AG10803 (cell line): ENCODE data around the gene ODAD4.

Experiments
- DNase-seq: peaks from one replicate; pipeline ENCODE4 v3.0.0; 2010; ENCODE audit warnings: low read depth
- H3K4me3 ChIP-seq: 2 replicates; pipeline ENCODE4 v1.5.1; 2011; ENCODE audit warnings: mild to moderate bottlenecking, low read length, control low read depth
- TF ChIP-seq, protein P1 (sequence below): conservative IDR thresholded peaks from 2 replicates; pipeline ENCODE4 v1.5.1; 2011; ENCODE audit warnings: mild to moderate bottlenecking, low read length, control low read depth, inconsistent platforms

ODAD4 gene

DNA sequence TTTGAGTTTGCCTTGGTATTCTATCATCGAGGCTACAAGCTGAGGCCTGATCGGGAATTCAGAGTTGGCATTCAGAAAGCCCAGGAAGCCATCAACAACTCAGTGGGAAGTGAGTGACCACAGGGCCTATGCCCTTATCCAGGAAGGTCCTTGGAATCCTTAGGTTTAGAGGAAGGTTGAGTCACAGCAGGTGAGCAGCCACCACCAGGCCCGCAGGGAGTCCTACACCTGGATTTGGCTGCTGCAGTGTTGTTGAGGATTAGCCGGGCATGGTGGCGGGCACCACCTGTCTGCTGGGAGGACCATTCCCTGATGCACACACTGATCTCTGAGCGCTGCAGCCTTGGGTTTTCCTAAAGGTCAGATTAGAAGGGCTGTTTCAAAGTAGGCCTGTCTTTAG, 5.2 kb downstream of the ODAD4 start:
- H3K4me3 ChIP-seq: no peak overlapping the region
- no peak for DNase-seq
- TF ChIP-seq, protein P1, sequence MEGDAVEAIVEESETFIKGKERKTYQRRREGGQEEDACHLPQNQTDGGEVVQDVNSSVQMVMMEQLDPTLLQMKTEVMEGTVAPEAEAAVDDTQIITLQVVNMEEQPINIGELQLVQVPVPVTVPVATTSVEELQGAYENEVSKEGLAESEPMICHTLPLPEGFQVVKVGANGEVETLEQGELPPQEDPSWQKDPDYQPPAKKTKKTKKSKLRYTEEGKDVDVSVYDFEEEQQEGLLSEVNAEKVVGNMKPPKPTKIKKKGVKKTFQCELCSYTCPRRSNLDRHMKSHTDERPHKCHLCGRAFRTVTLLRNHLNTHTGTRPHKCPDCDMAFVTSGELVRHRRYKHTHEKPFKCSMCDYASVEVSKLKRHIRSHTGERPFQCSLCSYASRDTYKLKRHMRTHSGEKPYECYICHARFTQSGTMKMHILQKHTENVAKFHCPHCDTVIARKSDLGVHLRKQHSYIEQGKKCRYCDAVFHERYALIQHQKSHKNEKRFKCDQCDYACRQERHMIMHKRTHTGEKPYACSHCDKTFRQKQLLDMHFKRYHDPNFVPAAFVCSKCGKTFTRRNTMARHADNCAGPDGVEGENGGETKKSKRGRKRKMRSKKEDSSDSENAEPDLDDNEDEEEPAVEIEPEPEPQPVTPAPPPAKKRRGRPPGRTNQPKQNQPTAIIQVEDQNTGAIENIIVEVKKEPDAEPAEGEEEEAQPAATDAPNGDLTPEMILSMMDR: no peak

- TF ChIP-seq, protein P1: no peak
- no peak overlapping the region for H3K4me3 ChIP-seq
- DNase-seq: no peak
Observed at GRCh38 chr17:41937970-41938954, 7.8 kb downstream of the ODAD4 start.

DNA sequence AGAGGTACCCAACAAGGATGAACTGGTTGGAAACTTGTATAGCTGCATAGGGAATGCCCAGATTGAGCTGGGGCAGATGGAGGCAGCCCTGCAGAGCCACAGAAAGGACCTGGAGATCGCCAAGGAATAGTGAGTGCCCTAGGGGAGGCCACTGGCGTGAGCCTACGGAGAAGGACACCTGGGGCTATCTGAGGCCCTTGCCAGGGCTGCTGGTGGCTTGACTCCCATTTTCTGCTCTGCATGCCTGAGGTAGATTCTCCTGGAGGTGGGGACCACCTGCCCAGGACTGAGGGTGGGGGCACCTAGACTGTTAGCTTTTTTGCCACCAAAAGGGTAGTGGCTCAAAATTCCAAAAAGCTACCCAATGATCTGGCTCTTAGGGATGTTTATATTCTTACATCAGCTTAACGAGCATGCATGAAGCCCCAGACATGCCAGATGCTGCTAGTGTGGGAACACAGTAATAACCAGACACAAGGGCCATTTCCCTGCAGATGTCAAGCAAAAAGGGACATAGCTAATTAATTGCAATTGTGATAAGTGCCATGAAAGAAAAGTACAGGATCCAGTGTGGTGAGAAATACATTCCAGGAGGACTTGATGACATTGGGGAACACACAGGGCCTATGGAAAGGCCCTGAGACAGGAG, 8.8 kb downstream of the ODAD4 start:
- no peak for DNase-seq
- TF ChIP-seq, protein P1: no peak
- H3K4me3 ChIP-seq: no peak overlapping the region

DNA sequence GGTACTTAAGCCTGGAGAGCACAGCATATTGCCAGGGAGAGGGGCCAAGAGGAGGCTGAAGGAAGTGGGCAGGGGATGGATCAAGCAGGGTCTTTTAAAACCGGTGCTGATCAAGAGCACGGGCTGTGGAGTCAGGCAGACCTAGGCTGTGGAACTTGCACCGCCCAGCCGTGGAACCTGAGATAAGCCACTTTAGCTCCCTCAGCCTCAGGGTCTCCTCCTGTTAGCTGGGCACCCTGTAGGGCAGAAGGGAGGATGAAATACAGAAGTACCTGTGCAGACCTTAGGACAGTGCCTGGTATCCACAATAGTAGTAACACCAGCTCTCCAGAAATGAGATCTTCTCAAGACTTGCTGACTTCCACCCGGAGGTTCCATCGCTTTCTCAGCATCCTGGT, 9.3 kb downstream of the ODAD4 start:
- TF ChIP-seq, protein P1: no peak
- H3K4me3 ChIP-seq: no peak overlapping the region
- DNase-seq: no peak

DNA sequence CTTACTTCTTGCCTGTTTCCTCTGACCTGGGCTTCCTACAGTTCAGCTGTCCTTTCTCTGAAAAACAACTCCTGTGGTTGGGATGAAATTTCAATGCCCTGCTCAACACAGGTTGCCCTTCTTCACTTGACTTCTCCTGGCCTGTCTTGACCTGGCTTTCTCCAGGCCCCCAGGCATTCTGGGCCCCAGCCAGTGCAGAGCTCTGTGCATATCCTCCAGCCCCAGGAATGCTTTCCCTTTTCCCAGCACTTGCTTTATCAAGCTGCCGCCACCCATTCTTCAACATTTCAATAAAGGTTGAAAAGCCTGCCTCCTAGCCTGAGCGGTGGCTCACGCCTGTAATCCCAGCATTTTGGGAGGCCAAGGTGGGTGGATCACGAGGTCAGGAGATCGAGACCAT, 10.8 kb downstream of the ODAD4 start:
- TF ChIP-seq, protein P1: no peak
- no peak overlapping the region for H3K4me3 ChIP-seq
- DNase-seq: no peak

- DNase-seq: no peak
- no peak overlapping the region for H3K4me3 ChIP-seq
- TF ChIP-seq, protein P1: no peak
Observed at GRCh38 chr17:41942626-41943373, 12.4 kb downstream of the ODAD4 start.
